ENCODE measurements around the gene SEMA3G.

SEMA3G gene

DNA sequence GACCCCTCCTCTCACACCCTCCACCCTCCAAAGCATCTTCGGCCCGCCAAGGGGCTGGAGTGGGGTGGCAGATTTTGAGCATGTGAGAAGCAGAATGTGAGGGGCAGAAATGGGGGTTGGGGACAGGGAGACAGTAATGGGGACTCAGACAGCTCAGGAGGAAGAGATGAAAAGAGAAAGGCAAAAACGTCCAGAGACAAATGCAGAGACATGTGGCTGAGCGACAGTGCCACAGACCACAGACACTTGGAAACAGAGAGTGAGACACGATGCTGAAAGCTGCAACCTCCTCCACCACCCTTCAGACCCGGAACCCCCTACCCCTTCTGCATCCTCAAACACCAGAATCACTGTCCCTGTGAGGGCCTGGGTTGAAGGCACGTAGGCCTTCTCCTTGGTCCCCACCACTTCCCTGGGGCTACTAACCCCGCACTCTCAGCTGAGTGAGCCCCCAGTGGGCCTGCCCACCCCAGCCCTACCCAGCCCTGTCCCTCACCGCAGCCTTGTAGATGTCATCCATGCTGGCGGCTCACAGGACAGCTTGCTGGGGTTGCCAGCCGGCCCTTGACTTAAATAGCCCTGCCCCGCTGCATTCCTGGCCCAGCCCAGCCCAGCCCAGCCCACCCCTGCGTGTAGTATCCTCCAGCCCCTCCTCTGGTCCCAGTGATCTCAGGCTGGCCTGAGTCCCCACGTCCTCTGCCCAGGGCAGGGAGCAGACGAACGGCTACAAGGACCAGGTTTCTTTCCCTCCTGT, 8.8 kb upstream of the SEMA3G start, which contains the start of gene TNNC1:
Gene TNNC1, minus strand, starts transcription at position 546 of the 754 bp plus-strand sequence. Its CDS starts 26 bp downstream, at position 520.
- DNase-seq, result no peak

DNA sequence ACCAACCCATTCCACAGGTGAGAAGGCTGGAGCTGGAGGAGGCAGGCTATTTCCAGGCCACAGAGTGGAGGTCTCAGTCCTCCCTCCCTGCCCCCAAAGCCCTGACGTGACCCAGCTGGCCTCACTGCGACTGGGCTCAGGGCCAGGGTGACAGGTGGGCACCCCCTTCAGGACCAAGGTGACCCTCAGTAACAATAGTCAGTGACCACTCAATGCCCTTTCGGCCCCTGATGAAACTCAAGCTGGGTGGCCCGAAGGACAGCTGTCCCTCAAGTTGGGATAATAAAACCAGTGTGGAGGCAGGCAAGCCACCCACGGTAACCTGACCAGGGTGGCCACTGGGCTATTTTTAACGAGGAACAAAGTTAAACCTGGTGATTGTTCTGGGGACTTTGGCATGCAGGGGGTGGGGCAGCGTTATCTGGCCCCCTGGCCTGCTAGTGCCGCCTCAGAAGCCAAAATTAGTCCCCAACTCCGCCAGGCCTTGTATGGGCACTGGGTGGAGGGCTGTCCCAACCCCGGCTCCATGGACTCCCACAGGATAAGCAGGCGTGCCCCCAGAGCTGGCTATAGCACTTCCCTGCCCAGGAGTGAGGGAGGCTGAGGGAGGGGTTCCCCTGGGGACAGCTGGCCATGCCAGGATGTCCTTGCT, 7.8 kb upstream of the SEMA3G start:
- DNase-seq, result no peak

DNA sequence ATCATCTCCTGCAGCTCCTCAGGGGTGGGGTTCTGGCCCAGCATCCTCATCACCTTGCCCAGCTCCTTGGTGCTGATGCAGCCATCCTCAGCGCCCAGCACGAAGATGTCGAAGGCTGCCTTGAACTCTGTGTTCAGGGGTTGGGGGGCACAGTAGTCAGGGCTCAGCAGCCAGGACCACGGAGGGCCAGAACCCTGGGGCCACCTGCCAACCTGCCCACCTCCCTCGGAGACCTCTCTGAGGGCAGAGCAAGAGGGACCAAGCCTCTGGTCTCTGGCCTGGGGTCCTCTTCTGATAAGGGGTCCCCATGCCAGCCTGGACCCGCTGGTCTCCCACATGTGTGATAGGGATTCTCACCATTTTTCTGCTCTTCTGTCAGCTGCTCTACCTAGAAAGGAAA, 7.2 kb upstream of the SEMA3G start:
- no peak for DNase-seq

DNA sequence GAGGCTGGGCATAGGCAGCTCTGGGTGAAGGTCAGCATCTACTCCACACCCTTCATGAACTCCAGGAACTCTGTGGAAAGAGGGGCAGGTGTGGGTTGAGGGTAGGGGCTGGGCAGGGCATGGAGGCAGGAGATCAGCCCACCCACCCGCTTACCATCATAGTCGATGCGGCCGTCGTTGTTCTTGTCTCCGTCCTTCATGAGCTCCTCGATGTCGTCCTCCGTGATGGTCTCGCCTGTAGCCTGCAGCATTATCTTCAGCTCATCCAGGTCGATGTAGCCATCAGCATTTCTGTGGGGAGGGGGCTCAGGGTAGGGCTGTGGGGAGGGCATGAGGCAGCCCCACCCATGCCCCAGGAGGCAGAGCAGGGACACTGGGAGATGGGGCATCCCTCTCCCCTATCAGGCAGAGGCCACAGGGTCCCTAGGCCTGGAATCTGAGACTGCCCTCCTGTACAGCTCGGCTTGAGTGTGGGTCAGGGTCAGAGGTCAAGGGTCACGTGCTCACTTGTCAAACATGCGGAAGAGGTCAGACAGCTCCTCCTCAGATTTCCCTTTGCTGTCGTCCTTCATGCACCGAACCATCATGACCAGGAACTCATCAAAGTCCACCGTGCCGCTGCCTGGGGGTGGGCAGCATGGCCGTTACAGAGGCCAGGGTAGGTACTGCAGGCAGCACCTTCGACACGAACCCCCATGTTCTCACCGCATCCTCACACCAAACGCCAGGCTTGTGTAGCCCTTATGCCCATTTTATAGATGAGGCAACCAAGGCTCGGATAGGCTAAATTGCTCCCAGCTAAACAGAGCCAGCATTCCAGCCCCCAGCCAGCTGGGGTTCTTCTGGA, 6.6 kb upstream of the SEMA3G start:
- no peak for DNase-seq

DNA sequence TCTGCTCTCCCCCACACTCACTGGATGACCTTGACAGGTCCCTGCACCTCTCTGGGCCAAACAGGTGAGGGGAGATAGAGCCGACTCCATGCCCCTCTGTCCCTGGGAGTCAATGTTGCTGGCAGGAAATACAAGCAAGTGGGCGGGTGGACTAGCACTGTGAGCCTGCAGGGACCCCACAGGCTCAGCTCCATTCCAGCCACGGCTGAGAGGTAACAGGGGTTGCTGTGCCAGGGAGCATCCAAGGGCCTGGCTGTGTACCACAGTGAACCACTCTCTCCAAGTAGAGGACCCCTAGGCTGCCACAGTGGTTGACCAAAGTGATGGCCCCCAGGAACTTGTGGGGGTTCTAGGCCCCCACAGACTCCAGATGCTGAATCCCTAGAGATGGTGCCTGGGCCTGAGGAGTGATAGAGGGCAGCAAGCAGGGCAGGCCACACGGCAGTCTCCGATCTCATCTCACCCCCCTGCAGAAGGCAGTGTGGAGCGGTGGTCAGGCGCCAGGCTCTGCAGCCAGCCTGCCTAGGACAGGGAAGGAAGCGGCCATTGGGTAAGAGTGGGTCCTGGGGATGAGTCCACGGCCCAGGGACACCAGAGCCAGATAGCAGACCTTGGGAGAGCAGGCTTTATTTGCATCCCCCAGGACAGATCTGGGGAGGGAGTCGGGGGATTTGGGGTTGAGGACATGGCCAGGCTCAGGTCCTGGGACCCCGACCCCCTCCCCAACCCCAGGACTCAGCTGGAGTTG, 5.8 kb upstream of the SEMA3G start:
- no peak for DNase-seq

DNA sequence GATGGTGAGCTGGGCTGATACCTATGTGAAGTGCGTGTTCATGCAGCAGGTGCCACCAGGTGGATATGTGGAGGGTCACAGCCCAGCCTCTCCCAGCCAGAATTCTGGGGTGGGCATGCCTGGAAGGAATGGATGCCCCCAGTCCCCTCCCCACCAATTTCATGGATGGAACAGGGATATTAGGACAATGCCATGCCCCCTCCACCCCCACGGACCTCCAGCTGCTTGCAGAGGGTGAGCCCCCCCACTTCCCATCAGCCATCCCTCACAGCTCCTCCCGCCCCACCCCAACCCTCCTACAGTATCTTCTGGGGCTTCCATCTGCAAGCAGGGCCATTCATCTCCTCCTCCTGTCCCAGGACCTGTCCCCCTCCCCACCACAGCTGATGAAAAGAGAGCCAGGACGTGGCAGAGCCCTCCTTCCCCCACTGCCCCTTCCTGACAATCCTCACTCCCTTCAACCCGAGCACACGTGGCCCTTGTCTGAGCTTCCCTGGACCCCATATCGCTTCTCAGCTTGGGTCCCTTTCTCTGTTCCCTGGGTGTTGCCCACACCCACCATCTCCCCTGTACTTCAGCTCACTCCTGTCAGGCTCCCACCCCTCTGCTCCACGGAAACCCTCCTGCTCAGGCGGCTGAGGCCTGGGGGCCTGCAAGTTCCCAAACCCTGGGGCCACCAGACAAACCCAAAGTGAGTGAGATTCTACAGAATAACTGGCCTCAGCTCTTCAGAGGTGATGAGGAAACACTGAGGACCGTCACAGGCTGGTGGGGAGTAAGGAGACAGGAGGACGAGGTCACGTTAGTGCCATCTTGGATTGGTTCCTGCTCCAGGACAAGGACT, 2.8 kb upstream of the SEMA3G start:
- DNase-seq, result no peak

DNA sequence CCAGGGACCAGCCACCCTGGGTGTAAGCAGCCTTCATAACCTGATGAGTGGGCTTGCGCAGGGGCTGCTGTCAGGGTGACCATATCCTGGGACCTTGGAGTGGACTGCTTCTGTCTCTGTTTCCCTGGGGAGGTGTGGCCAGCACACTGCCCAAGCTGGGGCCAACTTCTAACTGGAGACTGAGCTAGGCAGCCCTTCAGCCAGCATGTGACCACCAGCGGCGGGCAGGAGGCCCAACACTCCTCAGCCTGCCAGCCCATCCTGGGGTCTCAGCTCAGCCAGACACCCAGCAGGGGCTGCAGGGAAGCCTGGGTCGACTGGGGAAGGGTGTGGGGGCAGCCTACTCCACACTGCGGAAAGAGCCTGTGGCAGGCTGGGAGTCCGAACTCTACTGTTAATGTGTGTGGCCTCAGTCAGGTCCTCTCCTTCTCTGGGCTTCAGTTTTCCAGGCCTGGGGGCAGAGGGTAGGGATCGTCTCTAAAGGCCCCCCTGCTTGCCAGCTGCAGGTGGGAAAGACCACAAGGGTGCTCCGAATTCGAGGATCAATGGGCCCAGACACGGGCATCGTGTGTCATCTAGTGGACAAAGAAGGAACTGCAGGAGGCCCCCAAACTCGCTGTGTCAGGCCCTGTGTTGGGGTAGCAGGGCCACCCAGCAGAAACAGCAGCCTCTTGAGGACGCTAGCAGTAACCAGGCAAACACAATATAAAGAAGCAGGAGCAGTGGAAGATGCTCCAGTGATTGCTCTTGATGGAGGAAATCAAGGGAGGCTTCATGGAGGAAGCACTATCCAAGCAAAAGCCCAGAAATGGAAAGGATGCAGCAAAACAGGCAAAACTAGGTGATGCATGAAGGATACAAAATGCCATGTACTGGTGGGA, 2.0 kb upstream of the SEMA3G start:
- peak; percentile 73 to 78 for DNase-seq

DNA sequence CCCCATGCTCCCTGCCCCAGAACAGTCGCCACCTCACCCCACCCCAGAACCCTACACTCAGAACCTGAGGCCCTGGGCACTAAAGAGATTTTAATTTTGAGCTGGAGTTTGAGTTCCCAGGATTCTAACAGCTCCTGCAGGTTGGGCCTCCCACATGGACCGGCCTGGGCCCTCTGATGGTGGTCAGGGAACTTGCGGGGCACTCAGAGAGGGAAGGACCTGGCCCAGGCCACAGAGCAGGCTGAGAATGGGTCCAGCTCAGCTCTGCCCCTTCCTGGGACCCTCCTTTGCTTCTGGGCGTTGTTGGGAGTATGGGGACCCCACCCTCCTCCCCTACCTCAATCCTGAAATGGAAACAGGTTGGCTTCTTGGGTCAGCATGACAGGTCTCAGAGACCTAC, 1.1 kb upstream of the SEMA3G start:
- no peak for DNase-seq

DNA sequence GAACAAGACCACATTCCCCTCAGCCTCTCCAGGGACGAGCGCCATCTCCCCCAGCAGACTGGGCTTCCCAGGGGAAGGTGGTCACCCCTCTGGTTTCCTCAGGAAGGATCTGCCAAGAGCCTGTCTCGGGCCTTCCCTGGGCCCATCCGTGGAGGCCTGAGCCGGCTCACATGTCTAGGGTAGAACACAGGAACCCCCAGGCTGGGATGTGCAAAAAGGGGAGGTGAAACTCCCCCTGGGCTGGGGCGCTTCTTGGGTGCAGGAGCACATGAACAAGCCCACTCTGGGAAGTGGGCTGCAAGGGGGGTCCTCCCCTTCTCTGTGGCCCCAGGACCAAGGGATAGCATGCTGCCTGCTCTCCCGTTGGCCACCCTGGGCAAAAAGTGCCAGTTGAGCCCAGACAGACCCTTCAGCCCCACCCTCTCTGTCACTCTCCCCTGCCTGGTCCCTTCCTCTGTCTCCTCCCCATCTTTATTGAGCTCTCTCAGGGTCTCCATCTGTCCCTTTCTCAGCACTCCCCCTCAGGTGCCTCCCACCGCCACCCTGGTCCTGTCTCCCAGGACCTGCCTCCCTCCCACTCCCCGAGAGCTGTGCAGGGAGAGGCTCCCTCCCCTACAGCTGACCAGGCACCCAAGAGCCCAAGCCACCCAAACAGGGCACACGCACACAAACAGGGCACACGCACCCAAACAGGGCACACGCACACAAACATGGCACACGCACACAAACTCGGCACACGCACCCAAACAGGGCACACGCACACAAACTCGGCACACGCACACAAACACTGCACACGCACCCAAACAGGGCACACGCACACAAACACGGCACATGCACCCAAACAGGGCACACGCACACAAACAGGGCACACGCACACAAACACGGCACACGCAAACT, 864 bp downstream of the SEMA3G start:
- DNase-seq, result no peak

DNA sequence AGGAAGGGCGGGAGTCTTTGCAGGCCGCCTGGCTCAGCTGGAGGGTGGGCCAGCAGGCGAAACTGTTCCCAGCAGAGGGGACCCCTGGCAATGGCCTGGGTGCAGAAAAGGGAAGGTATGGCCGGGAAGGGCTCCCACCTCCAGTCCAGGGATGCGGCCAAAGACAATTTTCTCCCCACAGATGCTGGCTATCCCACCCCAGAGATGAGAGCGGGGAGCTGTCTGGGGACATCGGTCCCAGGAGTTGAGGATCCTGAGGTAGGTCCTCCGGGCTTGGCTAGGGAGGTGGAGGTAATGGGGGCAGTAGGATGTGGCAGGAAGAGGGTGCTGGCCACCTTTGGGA, 1.7 kb downstream of the SEMA3G start:
- no peak for DNase-seq

DNA sequence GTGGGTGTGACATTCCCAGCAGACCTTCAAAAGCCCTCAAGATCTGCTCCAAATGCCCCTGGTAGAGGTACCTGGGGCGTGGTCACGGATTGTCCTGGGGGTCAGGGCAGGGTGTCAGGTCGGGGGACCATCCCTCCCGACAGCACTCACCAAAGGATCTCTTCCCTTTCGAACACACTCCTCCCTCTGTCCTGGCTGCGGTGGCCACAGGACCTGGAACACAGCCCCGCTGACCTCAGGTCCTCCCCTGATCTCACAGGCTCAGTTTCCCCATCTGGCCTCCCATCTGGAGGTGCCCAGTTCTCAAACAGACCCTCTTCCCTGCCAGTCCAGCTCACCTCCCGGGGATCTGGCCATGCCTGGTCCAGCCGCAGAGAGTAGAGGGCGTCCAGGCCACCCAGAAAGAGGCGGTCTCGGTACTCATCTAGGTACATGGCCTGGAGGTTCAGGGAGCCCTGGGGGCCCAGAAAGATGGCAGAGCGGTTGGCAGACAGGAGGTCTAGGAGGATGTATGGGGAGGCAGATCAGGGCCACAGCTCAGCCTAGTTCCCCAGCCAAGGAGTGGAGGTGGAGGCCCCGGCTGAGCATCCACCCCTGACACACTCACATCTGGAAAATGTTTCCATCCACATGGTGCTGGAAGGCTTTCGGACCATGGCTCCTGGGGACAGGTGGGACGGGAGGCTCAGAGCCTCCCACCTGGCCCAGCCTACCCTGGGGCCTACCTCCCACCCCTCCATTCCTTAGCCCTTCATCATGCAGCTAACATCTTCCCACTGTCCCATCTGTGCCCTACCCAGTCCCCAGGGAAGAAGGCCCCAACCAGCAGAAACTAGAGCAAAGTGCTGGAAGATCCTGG, 2.3 kb downstream of the SEMA3G start:
- no peak for DNase-seq

DNA sequence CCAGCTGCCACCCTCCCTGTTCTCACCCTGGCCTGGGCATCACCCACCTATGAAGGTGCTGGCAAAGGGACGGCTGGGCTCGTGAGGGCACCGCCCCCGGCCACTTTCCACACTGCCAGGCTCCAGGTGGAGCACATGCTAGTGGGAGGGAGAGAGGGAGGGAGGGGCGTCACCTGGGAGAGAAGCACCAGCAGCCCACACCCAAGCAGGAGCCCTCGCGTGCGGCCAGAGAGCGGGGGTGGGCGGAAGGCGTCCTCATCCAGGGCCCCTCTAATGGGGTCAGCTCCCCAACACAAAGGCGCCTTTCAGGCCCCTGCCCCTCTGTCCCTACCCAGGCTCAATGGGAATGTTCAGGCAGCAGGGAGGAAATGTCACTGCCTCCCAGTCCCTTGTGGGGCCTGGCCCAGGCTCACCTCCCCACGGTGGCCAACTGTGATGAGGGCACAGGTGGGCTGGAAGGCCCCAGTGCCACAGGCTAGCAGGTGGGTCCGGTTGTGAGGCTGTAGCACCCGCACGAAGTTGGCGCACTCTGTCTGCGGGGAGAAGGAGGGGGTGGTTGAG, 3.1 kb downstream of the SEMA3G start:
- no peak for DNase-seq

DNA sequence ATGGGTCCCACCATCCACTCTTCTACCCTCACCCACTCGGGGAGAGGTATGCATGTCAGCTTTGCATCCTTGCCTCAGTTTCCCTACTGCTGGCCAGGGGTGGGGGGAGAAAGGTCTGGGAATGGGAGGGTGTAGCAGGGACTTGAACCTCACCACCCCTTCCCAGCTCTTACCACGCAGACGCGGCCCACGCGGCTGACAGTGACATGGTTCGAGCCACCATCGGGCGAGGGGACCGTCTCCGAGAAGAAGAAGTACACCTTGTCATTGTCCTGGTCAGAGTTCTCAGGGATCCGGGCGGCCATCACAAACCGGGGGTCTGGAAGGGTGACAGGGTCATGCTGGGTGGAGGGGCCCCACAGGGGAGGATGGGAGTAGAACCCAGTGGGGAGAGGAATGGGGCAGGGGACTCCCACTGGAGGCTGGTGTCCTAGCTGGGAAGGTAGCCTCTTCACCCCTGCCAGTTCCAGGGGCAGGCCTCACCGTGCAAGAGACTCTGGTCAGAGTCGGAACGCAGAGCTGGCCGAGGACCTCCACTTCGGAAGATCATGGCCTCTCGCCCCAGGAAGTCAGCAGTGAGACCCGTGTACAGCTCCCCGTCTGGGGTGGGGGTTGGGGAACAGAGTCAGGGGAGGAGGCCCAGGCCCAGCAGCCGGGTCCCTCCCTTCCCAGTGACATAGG, 3.7 kb downstream of the SEMA3G start:
- DNase-seq, result no peak

DNA sequence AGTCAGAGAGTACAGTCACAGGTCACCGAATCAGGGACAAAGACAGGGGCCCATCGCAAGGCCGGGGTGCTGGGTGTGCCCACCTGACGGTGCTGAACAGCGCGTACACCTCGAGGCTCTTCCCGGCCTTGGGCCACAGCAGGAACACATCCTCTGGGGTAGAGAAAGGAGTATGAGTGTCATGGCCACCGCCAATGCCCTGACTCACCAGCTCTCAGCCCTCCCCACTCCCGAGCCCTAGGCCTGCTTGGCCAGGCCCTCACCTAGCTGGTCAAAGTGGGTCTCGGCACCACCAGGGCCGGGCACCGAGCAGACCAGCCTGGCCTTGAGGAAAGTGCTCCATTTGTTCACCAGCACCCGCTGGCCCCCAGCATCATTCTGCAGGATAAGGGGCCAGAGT, 4.2 kb downstream of the SEMA3G start:
- no peak for DNase-seq

DNA sequence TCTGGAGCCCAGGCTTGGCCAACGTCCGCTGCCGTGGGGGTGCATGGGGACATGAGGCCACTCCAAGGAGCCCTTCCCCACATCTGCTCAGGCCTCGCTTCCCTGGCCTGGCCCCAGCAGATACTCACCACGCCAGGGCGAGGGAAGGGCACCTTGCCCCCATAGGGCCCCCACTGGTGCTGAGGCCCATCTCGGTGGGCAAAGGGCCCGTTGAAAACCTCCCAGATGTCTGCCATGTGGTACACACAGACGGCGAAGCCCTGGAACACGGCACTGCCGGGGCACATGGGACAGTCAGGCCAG, 4.7 kb downstream of the SEMA3G start:
- DNase-seq, result no peak

DNA sequence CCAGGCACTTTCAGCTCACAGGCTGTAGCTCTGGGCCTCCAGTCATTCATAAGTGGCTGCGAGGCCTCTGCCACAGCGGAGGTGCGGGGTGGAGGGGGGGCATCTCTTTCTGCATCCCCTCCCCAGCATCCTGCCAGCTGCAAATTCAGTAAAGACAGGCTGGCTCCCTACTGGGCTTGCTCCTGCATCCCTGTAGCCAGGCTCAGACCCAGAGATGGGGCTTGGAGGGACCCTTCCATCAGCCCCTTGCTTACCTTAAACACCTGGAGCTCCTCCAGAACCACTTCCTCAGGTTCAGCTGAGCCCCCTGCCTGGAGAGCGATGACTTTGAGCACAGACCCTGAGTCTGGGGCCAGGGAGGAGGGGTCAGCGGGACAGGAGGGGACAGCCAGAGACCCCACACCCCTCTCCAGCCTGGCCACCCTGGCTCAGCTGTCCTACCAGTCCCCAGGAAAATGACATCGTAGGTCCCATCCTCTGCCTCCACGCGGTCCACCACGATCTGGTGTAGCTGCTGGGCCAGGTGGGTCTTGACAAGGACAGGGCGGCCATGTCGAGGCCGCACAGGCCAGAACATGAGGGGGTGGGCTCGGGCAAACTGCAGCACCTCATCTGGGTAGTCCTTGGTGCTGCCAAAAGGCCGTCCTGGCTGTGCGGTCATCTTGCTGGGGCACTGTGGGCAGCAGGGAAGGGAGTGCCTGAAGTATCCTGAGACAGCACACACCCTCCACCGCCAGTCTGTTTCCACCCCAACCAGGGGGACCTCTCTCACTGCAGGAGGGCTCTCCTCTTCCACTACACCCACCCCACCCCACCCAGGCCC, 5.3 kb downstream of the SEMA3G start:
- no peak for DNase-seq
